HepG2 (cell line): ENCODE results near the gene PAPOLA. TPM values are rescaled to one million over a fixed set of nuclear protein-coding genes. Genes with fewer than 3 reads are reported as not detected.

ENCODE experiments used
- PHF8 ChIP-seq: sonication (generic); formaldehyde crosslinking; IDR thresholded peaks from 2 replicates; pipeline ENCODE4 v1.5.0; 2020; ENCODE audit warnings: missing genetic modification reagents
- SALL1 ChIP-seq: sonication (generic); formaldehyde crosslinking; IDR thresholded peaks from 2 replicates; pipeline ENCODE4 v1.8.0; 2022; ENCODE audit warnings: mild to moderate bottlenecking, missing genetic modification reagents
- SALL2 ChIP-seq: sonication (generic); formaldehyde crosslinking; IDR thresholded peaks from 2 replicates; pipeline ENCODE4 v1.8.1; 2023; ENCODE audit warnings: mild to moderate bottlenecking, missing genetic modification reagents, inconsistent platforms
- SMARCE1 ChIP-seq: fragments of 450-650 bp; IDR thresholded peaks from 2 replicates; pipeline ENCODE4 v1.6.1; 2017; ENCODE audit warnings: borderline replicate concordance
- THAP11 ChIP-seq: IDR thresholded peaks from 2 replicates; pipeline ENCODE4 v1.6.1; 2016; ENCODE audit warnings: missing biosample characterization, missing genetic modification reagents
- THYN1 ChIP-seq: sonication (generic); formaldehyde crosslinking; IDR thresholded peaks from 2 replicates; pipeline ENCODE4 v1.8.1; 2023; ENCODE audit warnings: low read depth, mild to moderate bottlenecking, moderate library complexity, missing genetic modification reagents, borderline replicate concordance
- WIZ ChIP-seq: sonication (generic); formaldehyde crosslinking; IDR thresholded peaks from 2 replicates; pipeline ENCODE4 v1.5.1; 2020; ENCODE audit warnings: mild to moderate bottlenecking, missing genetic modification reagents
- ZNF121 ChIP-seq: sonication (generic); formaldehyde crosslinking; IDR thresholded peaks from 2 replicates; pipeline ENCODE4 v1.5.0; 2020; ENCODE audit warnings: mild to moderate bottlenecking, missing genetic modification reagents
- ZNF230 ChIP-seq: sonication (generic); formaldehyde crosslinking; IDR thresholded peaks from 2 replicates; pipeline ENCODE4 v1.4.0; 2020; ENCODE audit warnings: mild to moderate bottlenecking, missing genetic modification reagents
- ZNF296 ChIP-seq: sonication (generic); formaldehyde crosslinking; conservative IDR thresholded peaks from 2 replicates; pipeline ENCODE4 v1.5.0; 2020; ENCODE audit warnings: mild to moderate bottlenecking, missing genetic modification reagents
- ZNF34 ChIP-seq: sonication (generic); formaldehyde crosslinking; IDR thresholded peaks from 2 replicates; pipeline ENCODE4 v1.4.0; 2020; ENCODE audit warnings: mild to moderate bottlenecking, missing genetic modification reagents, borderline replicate concordance
- polyA plus RNA-seq, 8 experiments: library from polyadenylated mRNA; depleted of rRNA in 3 of 8; stranded (reverse) in 7 of 8; unstranded in 1 of 8; fragments of >200 nt; fragmentation: Illumina TruSeq in 4 of 8; extraction: Trizol in 4 of 8; gene quantifications; 2 replicates each; pipeline versions ENCODE4 v1.2.1 to v1.2.3, GENCODE V29; 2011 to 2016; ENCODE audit warnings: low read depth in 4 of 8, missing spikeins in 1 of 8, mixed read lengths in 1 of 8; ENCODE audit not compliant: insufficient read depth in 1 of 8
- total RNA-seq, 5 experiments: library from RNA; depleted of rRNA; stranded (reverse); fragments of >200 nt; fragmentation: Illumina TruSeq; extraction: Trizol; gene quantifications; 2 replicates each; pipeline ENCODE4 v1.2.3, GENCODE V29; 2016; ENCODE audit warnings: low read depth in 1 of 5
- TF ChIP-seq, protein P1 (sequence below): sonication (generic); formaldehyde crosslinking; IDR thresholded peaks from 2 replicates; pipeline ENCODE4 v1.5.0; 2020; ENCODE audit warnings: mild to moderate bottlenecking, low read depth, missing genetic modification reagents, borderline replicate concordance
- TF ChIP-seq, protein P2 (sequence below): sonication (generic); formaldehyde crosslinking; IDR thresholded peaks from 2 replicates; pipeline ENCODE4 v1.4.0; 2020; ENCODE audit warnings: missing genetic modification reagents
- TF ChIP-seq, protein P3 (sequence below): sonication (generic); formaldehyde crosslinking; IDR thresholded peaks from 2 replicates; pipeline ENCODE4 v1.5.1; 2020; ENCODE audit warnings: missing genetic modification reagents, mild to moderate bottlenecking, borderline replicate concordance
- TF ChIP-seq, protein P4 (sequence below): IDR thresholded peaks from 2 replicates; pipeline ENCODE4 v1.6.1; 2016; ENCODE audit warnings: low read depth, borderline replicate concordance
- TF ChIP-seq, protein P5 (sequence below): sonication (generic); formaldehyde crosslinking; IDR thresholded peaks from 2 replicates; pipeline ENCODE4 v1.4.0; 2020; ENCODE audit warnings: missing genetic modification reagents
- TF ChIP-seq, protein P6 (sequence below): sonication (generic); formaldehyde crosslinking; IDR thresholded peaks from 2 replicates; pipeline ENCODE4 v1.8.1; 2023; ENCODE audit warnings: mild to moderate bottlenecking, moderate library complexity, missing genetic modification reagents
- TF ChIP-seq, protein P7 (sequence below): sonication (generic); formaldehyde crosslinking; IDR thresholded peaks from 2 replicates; pipeline ENCODE4 v1.4.0; 2020; ENCODE audit warnings: missing genetic modification reagents

The PAPOLA gene
- total and polyA plus RNA-seq, 2 of the 13 experiments (the other 11 are each of a cell fraction or from before 2014, with no cell fraction given), result 103 to 151 TPM

DNA sequence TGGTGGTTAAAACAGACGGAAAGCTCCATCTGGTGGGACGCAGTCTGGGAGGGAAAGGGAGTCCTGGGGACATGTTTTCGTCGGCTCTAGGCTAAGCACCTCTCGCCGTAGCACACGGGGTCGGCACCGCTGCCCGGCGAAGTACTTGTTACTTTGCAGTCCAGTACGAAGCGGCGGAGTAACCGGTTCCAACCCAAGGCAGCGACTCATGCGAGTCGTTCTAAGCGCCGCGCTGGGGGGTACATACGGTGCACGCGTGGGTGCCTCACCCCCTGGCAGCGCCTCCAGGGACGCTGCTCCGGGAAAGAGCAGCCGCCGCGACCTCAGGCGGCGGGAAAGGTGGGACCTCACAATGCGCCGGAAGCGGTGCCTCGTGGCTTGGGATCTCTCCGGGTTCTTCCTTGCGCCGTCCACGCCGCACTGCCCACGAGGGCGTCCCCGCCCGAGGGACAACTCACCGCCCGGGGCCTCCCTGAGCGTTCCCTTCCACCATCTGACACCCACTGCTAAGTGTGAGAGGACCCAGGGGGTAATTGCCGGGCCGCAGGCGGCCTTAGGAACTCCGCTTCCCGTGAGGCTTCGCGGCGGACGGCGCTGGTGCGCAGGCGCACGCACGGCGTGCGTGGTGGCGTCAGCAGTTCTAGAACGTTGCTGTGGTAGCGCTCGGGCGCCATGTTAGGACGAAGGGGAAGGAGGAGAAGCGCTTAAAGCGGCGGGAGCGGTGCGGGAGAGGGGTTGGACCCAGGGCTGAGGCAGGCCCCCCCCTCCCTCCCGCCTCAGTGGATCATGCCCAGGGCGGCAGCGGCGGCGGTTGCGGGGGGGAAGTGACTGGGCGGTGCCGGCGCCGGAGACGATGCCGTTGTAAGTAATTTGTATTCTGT is at the start of gene PAPOLA (continued):
- TF ChIP-seq, protein P1, sequence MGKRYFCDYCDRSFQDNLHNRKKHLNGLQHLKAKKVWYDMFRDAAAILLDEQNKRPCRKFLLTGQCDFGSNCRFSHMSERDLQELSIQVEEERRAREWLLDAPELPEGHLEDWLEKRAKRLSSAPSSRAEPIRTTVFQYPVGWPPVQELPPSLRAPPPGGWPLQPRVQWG (CRISPR knock-in tag), result no peak
- 0 out of 2 replicates have a peak, but pooled peaks have one; percentile 41 for TF ChIP-seq ZNF121 (CRISPR knock-in tag)
- peak; percentile 46; the same call in 1 of the 2 replicates for TF ChIP-seq WIZ (CRISPR knock-in tag)
- TF ChIP-seq, protein P2, sequence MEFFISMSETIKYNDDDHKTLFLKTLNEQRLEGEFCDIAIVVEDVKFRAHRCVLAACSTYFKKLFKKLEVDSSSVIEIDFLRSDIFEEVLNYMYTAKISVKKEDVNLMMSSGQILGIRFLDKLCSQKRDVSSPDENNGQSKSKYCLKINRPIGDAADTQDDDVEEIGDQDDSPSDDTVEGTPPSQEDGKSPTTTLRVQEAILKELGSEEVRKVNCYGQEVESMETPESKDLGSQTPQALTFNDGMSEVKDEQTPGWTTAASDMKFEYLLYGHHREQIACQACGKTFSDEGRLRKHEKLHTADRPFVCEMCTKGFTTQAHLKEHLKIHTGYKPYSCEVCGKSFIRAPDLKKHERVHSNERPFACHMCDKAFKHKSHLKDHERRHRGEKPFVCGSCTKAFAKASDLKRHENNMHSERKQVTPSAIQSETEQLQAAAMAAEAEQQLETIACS (CRISPR knock-in tag), result no peak
- peak; percentile 59 for TF ChIP-seq SALL1 (CRISPR knock-in tag)
- TF ChIP-seq ZNF296 (CRISPR knock-in tag), result 0 out of 2 replicates have a peak, but pooled peaks have one; percentile 35
- TF ChIP-seq ZNF230 (CRISPR knock-in tag), result no peak
- TF ChIP-seq, protein P3, sequence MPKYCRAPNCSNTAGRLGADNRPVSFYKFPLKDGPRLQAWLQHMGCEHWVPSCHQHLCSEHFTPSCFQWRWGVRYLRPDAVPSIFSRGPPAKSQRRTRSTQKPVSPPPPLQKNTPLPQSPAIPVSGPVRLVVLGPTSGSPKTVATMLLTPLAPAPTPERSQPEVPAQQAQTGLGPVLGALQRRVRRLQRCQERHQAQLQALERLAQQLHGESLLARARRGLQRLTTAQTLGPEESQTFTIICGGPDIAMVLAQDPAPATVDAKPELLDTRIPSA, result no peak
- peak; percentile 72; the same call in 1 of the 2 replicates for TF ChIP-seq ZNF34
- TF ChIP-seq, protein P4, sequence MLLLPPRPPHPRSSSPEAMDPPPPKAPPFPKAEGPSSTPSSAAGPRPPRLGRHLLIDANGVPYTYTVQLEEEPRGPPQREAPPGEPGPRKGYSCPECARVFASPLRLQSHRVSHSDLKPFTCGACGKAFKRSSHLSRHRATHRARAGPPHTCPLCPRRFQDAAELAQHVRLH, result peak; percentile 74
- TF ChIP-seq, protein P5, sequence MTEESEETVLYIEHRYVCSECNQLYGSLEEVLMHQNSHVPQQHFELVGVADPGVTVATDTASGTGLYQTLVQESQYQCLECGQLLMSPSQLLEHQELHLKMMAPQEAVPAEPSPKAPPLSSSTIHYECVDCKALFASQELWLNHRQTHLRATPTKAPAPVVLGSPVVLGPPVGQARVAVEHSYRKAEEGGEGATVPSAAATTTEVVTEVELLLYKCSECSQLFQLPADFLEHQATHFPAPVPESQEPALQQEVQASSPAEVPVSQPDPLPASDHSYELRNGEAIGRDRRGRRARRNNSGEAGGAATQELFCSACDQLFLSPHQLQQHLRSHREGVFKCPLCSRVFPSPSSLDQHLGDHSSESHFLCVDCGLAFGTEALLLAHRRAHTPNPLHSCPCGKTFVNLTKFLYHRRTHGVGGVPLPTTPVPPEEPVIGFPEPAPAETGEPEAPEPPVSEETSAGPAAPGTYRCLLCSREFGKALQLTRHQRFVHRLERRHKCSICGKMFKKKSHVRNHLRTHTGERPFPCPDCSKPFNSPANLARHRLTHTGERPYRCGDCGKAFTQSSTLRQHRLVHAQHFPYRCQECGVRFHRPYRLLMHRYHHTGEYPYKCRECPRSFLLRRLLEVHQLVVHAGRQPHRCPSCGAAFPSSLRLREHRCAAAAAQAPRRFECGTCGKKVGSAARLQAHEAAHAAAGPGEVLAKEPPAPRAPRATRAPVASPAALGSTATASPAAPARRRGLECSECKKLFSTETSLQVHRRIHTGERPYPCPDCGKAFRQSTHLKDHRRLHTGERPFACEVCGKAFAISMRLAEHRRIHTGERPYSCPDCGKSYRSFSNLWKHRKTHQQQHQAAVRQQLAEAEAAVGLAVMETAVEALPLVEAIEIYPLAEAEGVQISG, result peak; percentile 47; the same call in 1 of the 2 replicates
- no peak for TF ChIP-seq THYN1 (CRISPR knock-in tag)
- TF ChIP-seq SALL2 (CRISPR knock-in tag), result no peak
- peak; percentile 97 for TF ChIP-seq THAP11 (CRISPR knock-in tag)
- TF ChIP-seq, protein P6, sequence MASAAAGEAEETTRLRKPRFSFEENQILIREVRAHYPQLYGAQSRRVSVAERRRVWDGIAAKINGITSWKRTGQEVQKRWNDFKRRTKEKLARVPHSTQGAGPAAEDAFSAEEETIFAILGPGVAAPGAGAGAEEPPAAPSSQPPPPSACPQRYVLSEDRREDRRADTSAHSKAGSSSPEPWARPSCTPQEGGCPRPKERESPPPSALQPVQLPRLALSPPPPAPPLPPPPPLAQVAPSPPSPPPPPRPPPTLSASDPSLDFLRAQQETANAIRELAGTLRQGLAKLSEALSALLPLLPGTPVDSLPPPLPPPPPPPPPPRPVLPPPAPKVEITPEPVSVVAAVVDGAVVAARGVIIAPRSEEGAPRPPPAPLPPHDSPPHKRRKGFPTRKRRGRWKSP (CRISPR knock-in tag), result peak; percentile 83; the same call in 1 of the 2 replicates
- no peak for TF ChIP-seq SMARCE1
- TF ChIP-seq, protein P7, sequence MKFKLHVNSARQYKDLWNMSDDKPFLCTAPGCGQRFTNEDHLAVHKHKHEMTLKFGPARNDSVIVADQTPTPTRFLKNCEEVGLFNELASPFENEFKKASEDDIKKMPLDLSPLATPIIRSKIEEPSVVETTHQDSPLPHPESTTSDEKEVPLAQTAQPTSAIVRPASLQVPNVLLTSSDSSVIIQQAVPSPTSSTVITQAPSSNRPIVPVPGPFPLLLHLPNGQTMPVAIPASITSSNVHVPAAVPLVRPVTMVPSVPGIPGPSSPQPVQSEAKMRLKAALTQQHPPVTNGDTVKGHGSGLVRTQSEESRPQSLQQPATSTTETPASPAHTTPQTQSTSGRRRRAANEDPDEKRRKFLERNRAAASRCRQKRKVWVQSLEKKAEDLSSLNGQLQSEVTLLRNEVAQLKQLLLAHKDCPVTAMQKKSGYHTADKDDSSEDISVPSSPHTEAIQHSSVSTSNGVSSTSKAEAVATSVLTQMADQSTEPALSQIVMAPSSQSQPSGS (CRISPR knock-in tag), result no peak; the same call in none of the 2 replicates
- peak; percentile 95 for TF ChIP-seq PHF8
